ENCODE measurements around the gene MESD. TPM values are rescaled to one million over a fixed set of nuclear protein-coding genes. Genes with fewer than 3 reads are reported as not detected.

The MESD gene
- total RNA-seq, 1 donor from 2014 or later, result 25.9 TPM

DNA sequence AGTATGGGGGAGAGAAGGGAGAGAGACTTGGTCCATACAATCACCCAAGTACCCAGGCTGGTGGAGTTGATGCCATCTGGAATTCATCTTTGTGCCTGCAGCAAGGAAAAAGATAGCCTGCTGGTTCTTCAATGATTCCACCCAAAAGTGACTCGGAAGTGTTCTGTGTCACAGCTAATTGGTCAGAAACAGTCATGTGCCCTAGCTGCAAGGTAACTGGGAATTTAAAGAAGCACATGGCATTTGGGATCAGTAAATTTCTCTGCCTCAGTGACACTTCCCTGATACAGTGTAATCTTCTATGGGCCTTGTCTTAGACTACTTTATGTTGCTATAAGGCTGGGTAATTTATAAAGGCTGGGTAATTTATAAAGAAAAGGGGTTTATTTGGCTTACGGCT lies 28.6 kb upstream of the MESD start:
- Histone ChIP-seq H3K27me3 (ENCODE audit: control insufficient read depth, insufficient read depth, low read length) (no peaks in the 10 kb centered on the region), H3K36me3 (ENCODE audit: control insufficient read depth, insufficient read depth, low read length) (no peaks in the 10 kb centered on the region), H3K4me3 (ENCODE audit: low read depth, low read length) (no peak overlapping the region)
- TF ChIP-seq, protein P1, sequence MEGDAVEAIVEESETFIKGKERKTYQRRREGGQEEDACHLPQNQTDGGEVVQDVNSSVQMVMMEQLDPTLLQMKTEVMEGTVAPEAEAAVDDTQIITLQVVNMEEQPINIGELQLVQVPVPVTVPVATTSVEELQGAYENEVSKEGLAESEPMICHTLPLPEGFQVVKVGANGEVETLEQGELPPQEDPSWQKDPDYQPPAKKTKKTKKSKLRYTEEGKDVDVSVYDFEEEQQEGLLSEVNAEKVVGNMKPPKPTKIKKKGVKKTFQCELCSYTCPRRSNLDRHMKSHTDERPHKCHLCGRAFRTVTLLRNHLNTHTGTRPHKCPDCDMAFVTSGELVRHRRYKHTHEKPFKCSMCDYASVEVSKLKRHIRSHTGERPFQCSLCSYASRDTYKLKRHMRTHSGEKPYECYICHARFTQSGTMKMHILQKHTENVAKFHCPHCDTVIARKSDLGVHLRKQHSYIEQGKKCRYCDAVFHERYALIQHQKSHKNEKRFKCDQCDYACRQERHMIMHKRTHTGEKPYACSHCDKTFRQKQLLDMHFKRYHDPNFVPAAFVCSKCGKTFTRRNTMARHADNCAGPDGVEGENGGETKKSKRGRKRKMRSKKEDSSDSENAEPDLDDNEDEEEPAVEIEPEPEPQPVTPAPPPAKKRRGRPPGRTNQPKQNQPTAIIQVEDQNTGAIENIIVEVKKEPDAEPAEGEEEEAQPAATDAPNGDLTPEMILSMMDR (IDR thresholded peaks at IDR 0.05; ENCODE audit: insufficient read depth, low read length, poor library complexity, severe bottlenecking), result no peak
- no peak for DNase-seq (ENCODE audit: low read depth)

DNA sequence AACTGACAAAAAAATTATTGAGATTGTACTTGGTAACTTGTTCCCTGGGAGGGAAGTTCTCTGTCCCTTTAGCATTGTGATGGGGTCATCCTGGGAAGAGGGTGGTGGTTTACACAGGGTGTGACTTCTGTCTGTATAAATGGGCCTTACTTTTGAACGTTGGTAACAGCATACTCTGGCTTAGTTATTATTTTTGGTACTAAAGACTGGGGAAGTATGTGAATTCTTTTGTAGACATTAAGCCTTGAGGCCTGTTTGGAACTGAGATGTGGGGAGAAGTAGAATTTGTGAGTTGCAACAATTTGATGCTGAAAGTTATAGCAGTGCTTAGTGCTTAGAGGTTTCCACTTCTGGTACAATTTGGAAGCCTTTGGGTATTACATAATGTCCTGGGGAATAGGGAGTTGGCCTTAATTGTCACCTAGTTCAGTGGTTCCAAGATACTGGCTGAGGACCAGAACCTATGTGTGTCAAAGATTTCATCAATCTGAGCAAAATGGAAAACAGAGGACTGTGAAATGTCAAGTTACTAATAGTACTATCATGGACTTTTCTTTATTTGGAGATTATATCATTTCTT lies 27.0 kb upstream of the MESD start:
- no peak for DNase-seq (ENCODE audit: low read depth)
- no peaks in the 10 kb centered on the region for H3K36me3 ChIP-seq (ENCODE audit: control insufficient read depth, insufficient read depth, low read length)
- H3K4me3 ChIP-seq (ENCODE audit: low read depth, low read length), result no peak overlapping the region
- H3K27me3 ChIP-seq (ENCODE audit: control insufficient read depth, insufficient read depth, low read length), result no peaks in the 10 kb centered on the region
- TF ChIP-seq, protein P1 (IDR thresholded peaks at IDR 0.05; ENCODE audit: insufficient read depth, low read length, poor library complexity, severe bottlenecking), result no peak

DNA sequence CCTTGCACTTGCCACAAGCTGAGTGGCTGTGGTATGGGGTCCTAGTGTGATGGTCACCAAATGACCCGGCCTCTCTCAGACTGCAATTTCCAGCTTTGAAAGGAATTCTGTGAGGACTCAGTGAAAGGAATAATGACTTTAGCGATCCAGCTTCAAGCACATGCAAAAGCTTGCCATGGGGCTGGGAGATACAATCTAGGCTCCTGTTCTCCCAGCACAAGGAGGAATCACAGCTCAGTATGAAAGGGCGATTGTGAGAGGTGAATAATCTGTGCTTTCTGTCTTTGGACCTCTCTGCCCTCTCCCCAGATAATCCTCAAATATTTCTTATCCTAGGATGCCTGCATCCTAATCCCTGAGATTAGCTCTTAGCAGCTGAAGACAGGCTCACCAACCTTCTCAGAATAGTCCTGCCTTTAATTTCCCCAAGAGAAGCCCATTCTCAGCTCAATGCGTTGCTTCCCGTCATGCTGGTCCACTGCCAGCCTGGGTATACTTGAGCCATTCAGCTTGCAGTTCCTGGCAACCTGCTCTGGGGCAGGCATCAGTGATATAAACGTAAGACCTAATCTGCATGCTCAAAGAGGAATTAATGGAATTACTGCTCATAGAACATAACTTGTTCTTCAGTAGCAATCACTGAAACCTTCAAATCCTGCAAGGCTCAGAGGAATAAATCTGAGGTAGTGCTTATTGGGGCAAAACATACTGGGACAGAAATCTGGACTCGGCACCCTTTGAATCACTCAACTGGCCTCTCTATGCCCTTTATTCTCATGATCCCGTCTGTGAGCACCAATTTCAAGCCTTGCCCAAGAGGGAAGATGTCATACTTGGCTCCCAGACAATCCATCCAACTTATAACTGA lies 26.2 kb upstream of the MESD start:
- Histone ChIP-seq H3K36me3 (ENCODE audit: control insufficient read depth, insufficient read depth, low read length) (no peaks in the 10 kb centered on the region), H3K4me3 (ENCODE audit: low read depth, low read length) (no peak overlapping the region), H3K27me3 (ENCODE audit: control insufficient read depth, insufficient read depth, low read length) (no peaks in the 10 kb centered on the region)
- TF ChIP-seq, protein P1 (IDR thresholded peaks at IDR 0.05; ENCODE audit: insufficient read depth, low read length, poor library complexity, severe bottlenecking), result no peak
- DNase-seq (ENCODE audit: low read depth), result no peak

DNA sequence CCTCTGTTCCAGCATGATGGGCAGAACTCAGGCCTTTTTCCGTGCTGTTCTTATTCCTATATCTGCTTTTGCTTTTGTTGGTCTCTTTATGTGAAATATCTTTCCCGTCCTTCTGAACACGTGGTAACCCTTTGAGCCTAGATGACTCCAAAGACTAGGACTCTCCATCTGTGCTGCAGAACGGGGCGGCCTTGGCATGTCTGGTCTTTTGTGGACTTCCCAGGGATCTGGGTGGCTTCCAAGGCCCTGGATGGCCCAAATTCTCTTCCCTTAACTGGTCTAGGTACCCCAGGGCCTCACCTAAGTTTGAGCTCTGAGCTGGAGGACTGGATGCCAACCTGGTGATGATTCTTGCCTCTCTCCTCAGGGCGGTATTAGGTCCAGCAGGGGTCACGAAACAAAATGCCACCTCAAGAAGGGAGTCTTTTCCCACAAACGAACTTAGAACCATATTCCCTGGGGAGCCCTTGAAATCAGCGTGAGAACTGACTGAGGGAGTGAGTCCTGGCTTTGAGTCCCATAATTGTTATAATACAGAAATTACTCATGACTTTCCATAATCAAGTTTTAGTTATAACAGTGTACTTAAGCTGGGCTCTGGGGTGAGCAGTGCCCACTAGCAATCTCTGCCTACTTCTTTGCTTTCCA lies 25.0 kb upstream of the MESD start:
- Histone ChIP-seq H3K36me3 (ENCODE audit: control insufficient read depth, insufficient read depth, low read length) (no peaks in the 10 kb centered on the region), H3K4me3 (ENCODE audit: low read depth, low read length) (no peak overlapping the region), H3K27me3 (ENCODE audit: control insufficient read depth, insufficient read depth, low read length) (no peaks in the 10 kb centered on the region)
- no peak for DNase-seq (ENCODE audit: low read depth)
- TF ChIP-seq, protein P1 (IDR thresholded peaks at IDR 0.05; ENCODE audit: insufficient read depth, low read length, poor library complexity, severe bottlenecking), result no peak

DNA sequence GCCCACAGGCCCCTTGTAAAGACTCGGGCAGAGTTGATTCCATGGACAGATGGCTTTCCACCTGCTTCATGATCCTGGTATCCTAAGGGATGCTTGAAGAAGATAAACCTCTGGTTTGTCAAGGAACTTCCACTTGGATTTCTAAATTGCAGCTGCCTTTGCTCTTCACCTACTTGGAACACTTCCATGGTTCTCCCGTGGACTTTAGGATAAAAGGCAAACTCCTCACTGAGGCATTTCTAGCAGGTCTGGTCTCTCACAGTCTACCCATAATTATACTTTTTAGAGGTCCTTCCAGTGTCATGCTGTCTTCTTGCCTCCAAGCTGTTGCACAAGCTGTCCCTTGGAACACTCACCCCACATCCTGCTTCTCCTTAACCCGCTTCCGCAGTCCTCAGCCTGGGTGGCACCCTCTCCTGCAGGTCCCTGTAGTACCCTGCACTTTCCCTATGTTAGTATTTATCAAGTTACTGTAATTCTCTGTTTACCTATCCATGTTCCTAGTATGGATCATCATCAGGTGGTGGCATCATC lies 23.8 kb upstream of the MESD start:
- Histone ChIP-seq H3K27me3 (ENCODE audit: control insufficient read depth, insufficient read depth, low read length) (no peaks in the 10 kb centered on the region), H3K4me3 (ENCODE audit: low read depth, low read length) (no peak overlapping the region), H3K36me3 (ENCODE audit: control insufficient read depth, insufficient read depth, low read length) (no peaks in the 10 kb centered on the region)
- DNase-seq (ENCODE audit: low read depth), result no peak
- TF ChIP-seq, protein P1 (IDR thresholded peaks at IDR 0.05; ENCODE audit: insufficient read depth, low read length, poor library complexity, severe bottlenecking), result no peak
